Astrocyte (in vitro differentiated cells and primary cell): Measurements from ENCODE around the gene EXOC4. TPM values are rescaled to one million over a fixed set of nuclear protein-coding genes. Genes with fewer than 3 reads are reported as not detected.
"Not testable (repeated sequence)": the region's sequence is repeated elsewhere in the genome, so short reads cannot be mapped to it uniquely, and the experiment has no call there.

Experiments
- DNase-seq: peaks from one replicate; pipeline ENCODE4 v3.0.0-alpha.2; 2010; ENCODE audit warnings: low read depth
- FAIRE-seq: peaks from 2 replicates; lab custom pipeline; 2011; peaks lifted over from hg19 to GRCh38; lab: Jason Lieb, UNC
- H2AFZ ChIP-seq: 2 replicates; pipeline ENCODE4 v1.6.0; 2012; ENCODE audit warnings: low read depth, low read length, inconsistent platforms
- H3K27ac ChIP-seq: 2 replicates; pipeline ENCODE4 v1.5.1; 2011; ENCODE audit warnings: low read depth, low read length, inconsistent platforms
- H3K27me3 ChIP-seq: 2 replicates; pipeline ENCODE4 v1.6.0; 2011; ENCODE audit warnings: low read length, inconsistent platforms; ENCODE audit not compliant: insufficient read depth
- H3K36me3 ChIP-seq: 2 replicates; pipeline ENCODE4 v1.5.1; 2011; ENCODE audit warnings: low read length, inconsistent platforms; ENCODE audit not compliant: insufficient read depth
- H3K4me1 ChIP-seq: 2 replicates; pipeline ENCODE4 v1.5.1; 2011; ENCODE audit warnings: low read length, inconsistent platforms; ENCODE audit not compliant: insufficient read depth
- H3K4me2 ChIP-seq: 2 replicates; pipeline ENCODE4 v1.6.0; 2012; ENCODE audit warnings: low read length, inconsistent platforms
- H3K4me3 ChIP-seq: 2 replicates; pipeline ENCODE4 v1.5.1; 2011; ENCODE audit warnings: low read depth, mild to moderate bottlenecking, low read length, inconsistent platforms; ENCODE audit not compliant: insufficient read depth
- H3K79me2 ChIP-seq: 2 replicates; pipeline ENCODE4 v1.6.0; 2012; ENCODE audit warnings: mild to moderate bottlenecking, low read length, inconsistent platforms; ENCODE audit not compliant: insufficient read depth
- H3K9ac ChIP-seq: 2 replicates; pipeline ENCODE4 v1.6.0; 2012; ENCODE audit warnings: mild to moderate bottlenecking, low read length, inconsistent platforms
- H3K9me3 ChIP-seq: 2 replicates; pipeline ENCODE4 v1.5.1; 2012; ENCODE audit warnings: low read depth, mild to moderate bottlenecking, low read length, inconsistent platforms; ENCODE audit not compliant: insufficient read depth
- H4K20me1 ChIP-seq: 2 replicates; pipeline ENCODE4 v1.6.0; 2012; ENCODE audit warnings: low read length, inconsistent platforms; ENCODE audit not compliant: insufficient read depth
- H3K27ac Mint-ChIP-seq: one replicate; pipeline ENCODE4 v1.8.0; 2021; ENCODE audit warnings: mild to moderate bottlenecking, mixed read lengths; ENCODE audit not compliant: unreplicated experiment
- H3K27me3 Mint-ChIP-seq: one replicate; pipeline ENCODE4 v1.8.0; 2021; ENCODE audit warnings: low read depth, mixed read lengths; ENCODE audit not compliant: unreplicated experiment
- H3K36me3 Mint-ChIP-seq: one replicate; pipeline ENCODE4 v1.8.0; 2021; ENCODE audit warnings: low read depth, mixed read lengths; ENCODE audit not compliant: unreplicated experiment
- H3K4me1 Mint-ChIP-seq: one replicate; pipeline ENCODE4 v1.8.0; 2021; ENCODE audit warnings: low read depth, mixed read lengths; ENCODE audit not compliant: unreplicated experiment
- H3K4me3 Mint-ChIP-seq: one replicate; pipeline ENCODE4 v1.8.0; 2021; ENCODE audit warnings: mild to moderate bottlenecking, moderate library complexity, mixed read lengths; ENCODE audit not compliant: unreplicated experiment
- H3K9me3 Mint-ChIP-seq: one replicate; pipeline ENCODE4 v1.8.0; 2021; ENCODE audit warnings: mild to moderate bottlenecking, mixed read lengths; ENCODE audit not compliant: unreplicated experiment
- EZH2 ChIP-seq: IDR thresholded peaks from 2 replicates; pipeline ENCODE4 v1.6.1; 2012; ENCODE audit warnings: mild to moderate bottlenecking, low read length, inconsistent platforms; ENCODE audit not compliant: insufficient read depth
- total RNA-seq: library from RNA; stranded (reverse); gene quantifications from 2 replicates; pipeline ENCODE4 v1.2.1, GENCODE V29; 2021
- TF ChIP-seq, protein P1 (sequence below): IDR thresholded peaks from 2 replicates; pipeline ENCODE4 v1.5.1; 2011; ENCODE audit warnings: low read depth, mild to moderate bottlenecking, inconsistent platforms, low read length, moderate library complexity; ENCODE audit not compliant: insufficient read depth

The EXOC4 gene
- total RNA-seq, 1 donor from 2014 or later = 57.5 TPM

DNA sequence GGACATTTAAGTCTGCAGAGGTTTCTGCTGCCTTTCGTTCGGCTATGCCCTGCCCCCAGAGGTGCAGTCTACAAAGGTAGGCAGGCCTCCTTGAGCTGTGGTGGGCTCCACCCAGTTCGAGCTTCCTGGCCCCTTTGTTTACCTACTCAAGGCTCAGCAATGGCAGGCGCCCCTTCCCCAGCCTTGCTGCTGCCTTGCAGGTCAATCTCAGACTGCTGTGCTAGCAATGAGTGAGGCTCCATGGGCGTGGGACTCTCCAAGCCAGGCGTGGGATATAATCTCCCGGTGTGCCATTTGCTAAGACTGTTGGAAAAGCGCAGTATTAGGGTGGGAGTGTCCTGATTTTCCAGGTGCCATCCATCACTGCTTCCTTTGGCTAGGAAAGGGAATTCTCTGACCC lies 73.9 kb downstream of the EXOC4 start:
- H3K4me1 ChIP-seq, H4K20me1 ChIP-seq, H2AFZ ChIP-seq, H3K4me3 Mint-ChIP-seq, H3K4me3 ChIP-seq, H3K27me3 ChIP-seq, H3K4me1 Mint-ChIP-seq, H3K27ac ChIP-seq, H3K36me3 ChIP-seq, H3K27me3 Mint-ChIP-seq, H3K9me3 ChIP-seq, H3K79me2 ChIP-seq, H3K9ac ChIP-seq, H3K27ac Mint-ChIP-seq, DNase-seq, FAIRE-seq, H3K4me2 ChIP-seq: not testable (repeated sequence)
- peaks cover 38% of the 10 kb centered on the region for H3K36me3 Mint-ChIP-seq
- H3K9me3 Mint-ChIP-seq = peaks cover 19% of the 10 kb centered on the region

DNA sequence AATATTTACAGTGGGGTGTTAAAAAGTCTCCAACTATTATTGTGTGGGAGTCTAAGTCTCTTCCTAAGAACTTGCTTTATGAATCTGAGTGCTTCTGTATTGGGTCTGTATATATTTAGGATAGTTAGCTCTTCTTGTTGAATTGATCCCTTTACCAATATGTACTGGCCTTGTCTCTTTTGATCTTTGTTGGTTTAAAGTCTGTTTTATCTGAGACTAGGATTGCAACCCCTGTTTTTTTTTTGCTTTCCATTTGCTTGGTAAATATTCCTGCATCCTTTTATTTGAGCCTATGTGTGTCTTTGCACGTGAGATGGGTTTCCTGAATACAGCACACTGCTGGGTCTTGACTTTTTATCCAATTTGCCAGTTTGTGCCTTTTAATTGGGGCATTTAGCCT lies 75.1 kb downstream of the EXOC4 start:
- not testable (repeated sequence) for H3K9me3 ChIP-seq, H3K27me3 ChIP-seq, H3K27ac ChIP-seq, H3K79me2 ChIP-seq, H3K9ac ChIP-seq, FAIRE-seq, H3K4me3 ChIP-seq, H3K4me1 Mint-ChIP-seq, H3K36me3 ChIP-seq, H3K4me1 ChIP-seq, DNase-seq, H3K4me3 Mint-ChIP-seq, H3K4me2 ChIP-seq, H4K20me1 ChIP-seq, H3K27me3 Mint-ChIP-seq, H2AFZ ChIP-seq, H3K27ac Mint-ChIP-seq
- H3K36me3 Mint-ChIP-seq = peaks cover 28% of the 10 kb centered on the region
- peaks cover 11% of the 10 kb centered on the region for H3K9me3 Mint-ChIP-seq

DNA sequence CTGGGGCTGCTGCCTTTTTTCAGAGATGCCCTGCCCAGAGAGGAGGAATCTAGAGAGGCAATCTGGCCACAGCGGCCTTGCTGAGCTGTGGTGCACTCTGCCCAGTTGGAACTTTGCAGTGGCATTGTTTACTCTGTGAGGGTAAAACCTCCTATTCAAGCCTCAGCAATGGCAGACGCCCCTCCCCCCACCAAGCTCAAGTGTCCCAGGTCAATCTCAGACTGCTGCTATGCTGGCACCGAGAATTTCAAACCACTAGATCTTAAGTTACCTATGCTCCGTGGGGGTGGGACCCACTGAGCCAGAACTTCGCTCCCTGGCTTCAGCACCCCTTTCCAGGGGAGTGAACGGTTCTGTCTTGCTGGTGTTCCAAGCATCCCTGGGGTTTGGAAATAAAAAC lies 77.2 kb downstream of the EXOC4 start:
- Mint-ChIP-seq H3K4me1 (no peaks in the 10 kb centered on the region), H3K27me3 (no peaks in the 10 kb centered on the region), H3K27ac (no peak overlapping the region), H3K36me3 (peaks cover 24% of the 10 kb centered on the region), H3K9me3 (peaks cover 9% of the 10 kb centered on the region), H3K4me3 (no peak overlapping the region)
- no peak for DNase-seq
- TF ChIP-seq, protein P1, sequence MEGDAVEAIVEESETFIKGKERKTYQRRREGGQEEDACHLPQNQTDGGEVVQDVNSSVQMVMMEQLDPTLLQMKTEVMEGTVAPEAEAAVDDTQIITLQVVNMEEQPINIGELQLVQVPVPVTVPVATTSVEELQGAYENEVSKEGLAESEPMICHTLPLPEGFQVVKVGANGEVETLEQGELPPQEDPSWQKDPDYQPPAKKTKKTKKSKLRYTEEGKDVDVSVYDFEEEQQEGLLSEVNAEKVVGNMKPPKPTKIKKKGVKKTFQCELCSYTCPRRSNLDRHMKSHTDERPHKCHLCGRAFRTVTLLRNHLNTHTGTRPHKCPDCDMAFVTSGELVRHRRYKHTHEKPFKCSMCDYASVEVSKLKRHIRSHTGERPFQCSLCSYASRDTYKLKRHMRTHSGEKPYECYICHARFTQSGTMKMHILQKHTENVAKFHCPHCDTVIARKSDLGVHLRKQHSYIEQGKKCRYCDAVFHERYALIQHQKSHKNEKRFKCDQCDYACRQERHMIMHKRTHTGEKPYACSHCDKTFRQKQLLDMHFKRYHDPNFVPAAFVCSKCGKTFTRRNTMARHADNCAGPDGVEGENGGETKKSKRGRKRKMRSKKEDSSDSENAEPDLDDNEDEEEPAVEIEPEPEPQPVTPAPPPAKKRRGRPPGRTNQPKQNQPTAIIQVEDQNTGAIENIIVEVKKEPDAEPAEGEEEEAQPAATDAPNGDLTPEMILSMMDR = no peak
- TF ChIP-seq EZH2 = no peak
- Histone ChIP-seq H3K4me1 (no peaks in the 10 kb centered on the region), H2AFZ (no peak overlapping the region), H3K9ac (no peak overlapping the region), H3K36me3 (no peaks in the 10 kb centered on the region), H3K4me2 (no peak overlapping the region), H4K20me1 (peaks cover 6% of the 10 kb centered on the region), H3K9me3 (no peaks in the 10 kb centered on the region), H3K27ac (no peak overlapping the region), H3K27me3 (no peaks in the 10 kb centered on the region), H3K79me2 (peaks cover 3% of the 10 kb centered on the region), H3K4me3 (no peak overlapping the region)
- no peak for FAIRE-seq

DNA sequence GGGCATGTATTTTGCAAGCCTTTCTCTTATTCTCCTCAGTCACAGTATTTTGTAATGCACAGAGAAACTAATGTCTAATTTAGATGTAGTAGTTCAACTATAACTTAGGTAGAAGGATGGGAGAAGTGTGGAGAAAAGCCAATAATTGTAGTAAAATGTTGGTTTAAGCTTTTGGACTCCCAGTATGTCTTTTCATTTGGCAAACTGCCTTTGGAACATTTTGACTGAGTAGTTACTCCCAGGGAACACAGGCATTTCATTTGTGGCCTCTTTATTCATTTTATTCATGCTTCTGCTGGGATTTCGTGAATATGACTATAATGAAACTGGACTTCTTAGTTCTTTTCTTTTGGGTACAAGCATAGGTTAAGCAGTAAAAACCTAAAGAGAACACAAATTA lies 79.0 kb downstream of the EXOC4 start:
- Mint-ChIP-seq H3K9me3 (peaks cover 9% of the 10 kb centered on the region), H3K27me3 (no peaks in the 10 kb centered on the region), H3K36me3 (peaks cover 10% of the 10 kb centered on the region), H3K4me3 (no peak overlapping the region), H3K27ac (no peak overlapping the region), H3K4me1 (no peaks in the 10 kb centered on the region)
- Histone ChIP-seq H3K4me3 (no peak overlapping the region), H3K36me3 (no peaks in the 10 kb centered on the region), H3K4me1 (no peaks in the 10 kb centered on the region), H3K79me2 (peaks cover 3% of the 10 kb centered on the region), H4K20me1 (peaks cover 9% of the 10 kb centered on the region), H3K27me3 (no peaks in the 10 kb centered on the region), H3K9ac (no peak overlapping the region), H3K4me2 (no peak overlapping the region), H2AFZ (no peak overlapping the region), H3K27ac (no peak overlapping the region), H3K9me3 (no peaks in the 10 kb centered on the region)
- TF ChIP-seq, protein P1 = no peak
- no peak for TF ChIP-seq EZH2
- DNase-seq = peak; percentile 14
- FAIRE-seq = no peak
